Measurements from ENCODE around the gene TMEM123. TPM values are rescaled to one million over a fixed set of nuclear protein-coding genes. Genes with fewer than 3 reads are reported as not detected.

Gene TMEM123
- total RNA-seq, 1 experiment from 2014 or later, result 73.7 TPM

Other genes with a start within 250 kb of the TMEM123 start
- gene BIRC3, start 135.3 kb downstream of the TMEM123 start, total RNA-seq (2014; rRNA removed; shearing (Covaris generic)), result 0.18 and 0.52 TPM in 2 replicates
- 28.8 and 33.6 TPM in 2 replicates for gene BIRC2, start 105.6 kb downstream of the TMEM123 start, total RNA-seq (2014; rRNA removed; shearing (Covaris generic))
- gene MMP7, start 78.0 kb upstream of the TMEM123 start, total RNA-seq (2014; rRNA removed; shearing (Covaris generic)), result not detected in 2 replicates
- not detected in 2 replicates for gene MMP20, start 172.6 kb upstream of the TMEM123 start, total RNA-seq (2014; rRNA removed; shearing (Covaris generic))

Measured in H7 (cell line).